Fibroblast of mammary gland (primary cell): Measurements from ENCODE around the gene AUNIP.

Experiments
- DNase-seq: peaks from one replicate; pipeline ENCODE4 v3.0.0-alpha.2; 2010; ENCODE audit warnings: low read depth
- H3K4me3 ChIP-seq: 2 replicates; pipeline ENCODE4 v1.5.1; 2011; ENCODE audit warnings: low read depth, mild to moderate bottlenecking, low read length, moderate library complexity; ENCODE audit not compliant: control insufficient read depth
- CTCF ChIP-seq: conservative IDR thresholded peaks from 2 replicates; pipeline ENCODE4 v1.5.1; 2011; ENCODE audit warnings: low read depth, low read length, inconsistent platforms; ENCODE audit not compliant: control insufficient read depth, insufficient read depth

The AUNIP gene

GRCh38 chr1:25818569-25818968 lies 40.7 kb downstream of the AUNIP start:
- H3K4me3 ChIP-seq, result no peak overlapping the region
- no peak for TF ChIP-seq CTCF
- DNase-seq, result no peak

GRCh38 chr1:25817840-25818501 lies 41.3 kb downstream of the AUNIP start:
- H3K4me3 ChIP-seq, result no peak overlapping the region
- TF ChIP-seq CTCF, result no peak
- DNase-seq, result no peak

DNA sequence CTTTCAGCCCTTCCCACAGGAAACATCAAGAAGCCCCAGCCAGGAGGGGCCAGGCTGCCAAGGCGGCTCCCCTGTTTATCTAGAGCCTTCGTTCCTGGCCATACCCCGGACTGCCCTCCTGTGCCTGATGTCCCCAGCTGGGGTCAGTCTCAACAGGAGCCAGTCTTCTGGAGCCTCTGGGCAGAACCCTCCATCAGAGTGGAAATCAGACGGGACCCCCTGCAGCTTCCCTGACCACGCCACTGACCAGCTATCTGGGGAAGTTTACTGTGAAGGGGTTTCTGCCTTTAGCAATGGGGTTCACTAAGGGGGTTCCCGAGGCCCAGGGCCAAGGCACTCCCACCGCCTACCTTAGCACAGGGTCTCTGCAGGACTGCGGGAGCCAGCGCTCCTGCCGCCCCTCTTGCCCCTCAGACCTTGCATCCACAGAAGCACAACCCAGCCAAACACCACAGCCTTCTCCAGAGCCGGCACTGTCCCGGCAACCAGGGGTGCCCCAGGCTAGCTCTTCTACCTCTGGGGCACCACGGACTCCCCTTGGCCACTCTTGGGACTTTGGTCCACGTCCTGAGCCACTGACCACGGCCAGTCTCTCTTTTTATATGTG lies 43.0 kb downstream of the AUNIP start:
- TF ChIP-seq CTCF, result no peak
- no peak for DNase-seq
- H3K4me3 ChIP-seq, result no peak overlapping the region

DNA sequence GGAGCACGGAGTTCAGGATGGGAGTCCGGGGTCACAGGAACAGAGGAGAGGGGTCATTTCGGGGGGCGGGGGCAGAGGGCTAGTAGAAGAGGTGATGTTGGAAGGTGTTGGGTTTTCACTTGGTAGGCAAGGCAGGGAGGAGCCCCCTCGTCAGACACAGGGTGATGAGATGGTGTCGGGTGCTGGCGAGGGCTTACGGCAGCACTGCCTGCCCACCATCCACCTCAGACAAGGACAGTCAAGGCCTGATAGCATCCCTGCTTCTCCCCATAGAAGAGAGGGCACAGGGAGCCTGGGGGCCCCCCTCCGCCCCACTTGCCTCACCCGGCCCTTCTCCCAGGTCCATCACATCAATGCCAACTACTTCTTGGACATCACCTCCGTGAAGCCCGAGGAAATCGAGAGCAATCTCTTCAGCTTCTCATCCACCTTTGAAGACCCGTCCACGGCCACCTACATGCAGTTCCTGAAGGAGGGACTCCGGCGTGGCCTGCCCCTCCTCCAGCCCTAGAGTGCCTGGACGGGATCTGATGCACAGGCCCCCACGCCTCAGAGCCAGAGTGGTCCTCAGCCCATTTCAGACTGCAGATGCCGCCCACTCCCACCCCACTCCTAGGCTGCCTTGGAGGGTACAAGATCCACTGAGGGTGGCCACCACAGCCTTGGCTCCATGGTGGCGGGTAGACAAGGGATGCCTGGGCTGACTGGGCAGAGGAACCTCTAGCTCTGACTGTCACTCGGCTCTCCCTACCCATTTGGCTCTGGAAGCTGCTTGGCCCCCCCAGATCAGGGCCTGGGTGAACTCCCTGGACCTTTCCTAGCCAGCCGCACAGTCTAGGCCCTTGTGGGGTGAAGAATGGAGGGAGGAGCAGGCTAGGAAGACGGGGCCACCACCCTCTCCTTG lies 43.8 kb downstream of the AUNIP start:
- no peak for DNase-seq
- no peak for TF ChIP-seq CTCF
- no peak overlapping the region for H3K4me3 ChIP-seq

- no peak for TF ChIP-seq CTCF
These were observed 44.6 kb downstream of the AUNIP start for GRCh38 chr1:25814549-25815087.

GRCh38 chr1:25813734-25814471 lies 45.4 kb downstream of the AUNIP start:
- no peak for DNase-seq
- no peak for TF ChIP-seq CTCF
- H3K4me3 ChIP-seq, result no peak overlapping the region

More at GRCh38 chr1:25814549-25815087, 44.6 kb downstream of the AUNIP start:
- no peak overlapping the region for H3K4me3 ChIP-seq
- no peak for DNase-seq
